HG03520 (cell line): Measurements from ENCODE around the gene TLCD5.

Source experiments
- ATAC-seq: cut with Tn5 transposase; IDR thresholded peaks from one replicate; pipeline ENCODE4 v1.9.1; 2021; ENCODE audit warnings: mild to moderate bottlenecking, moderate library complexity; ENCODE audit not compliant: unreplicated experiment

Gene TLCD5

GRCh38 chr11:120336641-120337354 lies 11.7 kb downstream of the TLCD5 start:
- ATAC-seq = peak; percentile 32

GRCh38 chr11:120337355-120338106 lies 12.4 kb downstream of the TLCD5 start:
- no peak for ATAC-seq

GRCh38 chr11:120338107-120338933 lies 13.2 kb downstream of the TLCD5 start:
- no peak for ATAC-seq

DNA sequence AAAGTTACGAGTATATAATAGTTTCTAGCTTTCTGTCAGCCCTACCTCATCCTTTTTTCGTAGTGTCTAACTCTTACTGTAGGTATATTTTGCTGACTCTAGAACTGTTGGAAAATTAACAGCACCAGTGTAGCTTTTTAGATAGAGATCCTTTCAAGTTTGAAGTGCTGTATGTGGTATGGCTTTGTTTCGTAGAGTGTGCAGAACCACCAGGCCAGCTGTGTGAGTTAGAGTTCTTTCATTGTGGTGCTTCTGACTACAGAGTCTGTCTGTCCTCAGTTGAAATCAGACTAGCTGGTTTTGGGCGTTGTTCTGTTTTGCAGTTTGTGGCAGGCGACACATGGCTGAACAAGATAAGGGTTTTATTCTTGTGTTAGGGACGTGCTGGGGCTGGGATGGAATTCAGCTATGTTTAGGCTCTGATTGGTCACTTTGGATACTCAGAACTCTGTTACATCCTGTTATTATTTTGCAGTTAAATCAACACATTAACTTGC lies 14.3 kb downstream of the TLCD5 start:
- no peak for ATAC-seq

- no peak for ATAC-seq
These were observed 15.4 kb downstream of the TLCD5 start for GRCh38 chr11:120340529-120340928.

- no peak for ATAC-seq
These were observed 17.1 kb downstream of the TLCD5 start for GRCh38 chr11:120342226-120342625.

DNA sequence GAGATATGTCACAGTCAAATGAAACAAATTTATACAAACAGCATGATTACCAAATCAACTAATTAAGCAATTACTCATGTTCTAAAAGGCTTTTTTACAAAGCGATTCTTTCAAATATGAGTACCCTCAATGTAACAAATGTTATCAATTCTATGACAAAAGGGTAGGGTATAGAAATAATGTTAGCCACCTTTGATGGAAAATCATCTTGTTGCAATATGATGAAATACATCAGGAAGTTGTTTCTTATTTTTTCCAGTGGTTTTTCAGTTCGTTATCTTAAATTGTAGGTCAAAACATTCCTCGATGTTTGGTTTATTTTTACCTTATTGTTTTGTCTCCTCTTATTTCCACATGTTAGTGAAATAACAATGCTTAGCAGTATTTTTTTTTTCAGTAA lies 17.6 kb downstream of the TLCD5 start:
- ATAC-seq = no peak

DNA sequence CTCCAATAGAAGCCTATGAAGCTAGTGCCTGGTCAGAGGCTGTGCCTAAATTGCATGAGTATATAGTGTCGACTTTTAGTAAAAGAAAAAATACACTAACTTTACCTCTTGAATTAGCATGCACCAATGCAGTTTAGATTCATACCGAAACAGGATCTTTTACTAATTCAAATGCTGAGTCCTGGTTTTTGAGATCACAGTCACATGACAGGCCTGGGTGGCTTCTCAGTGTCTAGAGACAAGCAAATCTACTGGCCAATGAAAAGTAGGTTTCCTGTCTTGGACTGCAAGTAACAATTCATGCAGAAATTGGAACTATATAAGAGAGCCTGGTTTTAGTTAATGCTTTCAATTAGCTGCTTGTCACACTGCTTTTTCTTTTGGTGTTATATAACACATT lies 18.3 kb downstream of the TLCD5 start:
- ATAC-seq = no peak

- ATAC-seq = peak; percentile 74
These were observed 19.4 kb downstream of the TLCD5 start for GRCh38 chr11:120344302-120345004.

DNA sequence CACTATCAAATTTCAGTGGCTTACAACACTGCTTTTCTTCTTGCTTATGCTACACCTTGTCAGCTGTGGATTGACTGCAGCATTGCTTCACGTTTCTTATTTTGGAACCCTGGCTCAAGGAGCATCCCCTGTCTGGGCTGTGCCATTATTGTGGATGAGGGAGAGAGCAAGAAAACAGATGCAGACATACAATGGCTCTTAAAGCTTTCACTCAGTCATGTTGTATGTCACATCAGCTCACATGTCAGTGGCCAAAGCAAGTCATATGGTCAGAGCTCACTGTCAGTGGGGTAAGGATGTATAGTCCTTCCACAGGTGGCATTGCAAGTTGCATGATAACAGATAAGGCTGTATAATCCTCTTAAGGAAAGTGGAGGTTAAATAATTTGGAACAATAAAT lies 21.1 kb downstream of the TLCD5 start:
- ATAC-seq = no peak

GRCh38 chr11:120350637-120351036 lies 25.5 kb downstream of the TLCD5 start:
- ATAC-seq = no peak

DNA sequence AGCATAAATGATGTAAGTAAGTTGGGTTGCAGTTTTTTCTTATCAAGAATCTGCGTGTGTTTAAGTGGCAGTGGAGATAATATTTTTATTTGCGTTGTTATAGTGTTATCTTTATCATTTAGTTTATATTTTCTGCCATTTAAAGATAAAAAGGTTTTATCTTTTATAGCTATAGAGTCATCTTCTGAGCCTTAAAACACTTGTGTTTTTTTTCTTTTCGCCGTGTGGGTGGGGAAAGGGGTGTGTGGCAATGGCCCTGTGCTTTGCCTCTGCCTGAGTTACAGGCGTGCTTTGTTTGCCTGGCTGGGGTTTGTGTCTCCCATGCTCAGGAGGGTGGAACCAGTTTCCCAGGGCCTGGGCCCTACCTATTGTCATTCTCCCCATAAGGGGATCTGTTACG lies 27.3 kb downstream of the TLCD5 start:
- no peak for ATAC-seq

- ATAC-seq = no peak
These were observed 29.0 kb downstream of the TLCD5 start for GRCh38 chr11:120354068-120354467.

- ATAC-seq = no peak
These were observed 29.7 kb downstream of the TLCD5 start for GRCh38 chr11:120354779-120355178.

DNA sequence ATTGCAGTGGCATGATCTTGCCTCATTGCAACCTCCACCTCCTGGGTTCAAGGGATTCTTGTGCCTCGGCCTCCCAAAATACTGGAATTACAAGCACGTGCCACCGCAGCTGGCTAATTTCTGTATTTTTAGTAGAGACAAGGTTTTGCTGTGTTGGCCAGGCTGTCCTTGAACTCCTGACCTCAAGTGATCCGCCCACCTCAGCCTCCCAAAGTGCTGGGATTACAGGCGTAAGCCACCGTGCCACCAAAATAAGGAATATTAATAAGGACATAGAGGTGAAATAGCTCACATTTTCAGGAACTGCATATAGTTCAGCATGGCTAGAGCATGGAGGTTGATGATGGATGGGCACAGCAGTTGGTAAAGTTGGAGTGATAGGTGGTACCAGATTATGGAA lies 32.5 kb downstream of the TLCD5 start:
- no peak for ATAC-seq

GRCh38 chr11:120358729-120359128 lies 33.6 kb downstream of the TLCD5 start:
- ATAC-seq = no peak

DNA sequence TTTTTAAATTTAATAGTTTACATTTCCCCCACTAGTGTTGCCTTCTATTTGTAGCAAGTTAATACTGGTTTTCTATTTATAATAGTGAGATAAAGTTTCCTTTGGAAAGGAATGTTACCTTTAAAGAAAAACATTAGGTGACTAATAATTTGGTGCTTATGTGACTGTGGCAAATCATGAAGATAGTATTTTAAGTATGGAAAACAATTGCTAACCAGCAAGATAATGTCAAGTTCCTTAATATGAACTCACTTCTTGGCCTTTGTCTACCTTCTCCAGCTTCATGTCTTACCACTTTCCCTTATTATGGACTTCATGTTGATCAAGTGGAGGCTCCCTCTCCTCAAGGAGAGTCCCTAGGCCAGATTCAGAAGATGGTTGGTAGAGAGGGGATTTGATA lies 38.3 kb downstream of the TLCD5 start:
- no peak for ATAC-seq

GRCh38 chr11:120365512-120365911 lies 40.4 kb downstream of the TLCD5 start:
- no peak for ATAC-seq

- ATAC-seq = no peak
These were observed 47.2 kb downstream of the TLCD5 start for GRCh38 chr11:120372296-120372695.

GRCh38 chr11:120375076-120375475 lies 50.0 kb downstream of the TLCD5 start:
- no peak for ATAC-seq
